Muscle layer of duodenum (tissue), 2 donors: ENCODE results near the gene FNIP2.
A peak's percentile ranks its signal among the peaks of the same experiment; 100 is the strongest.
"Not testable (repeated sequence)": the region's sequence is repeated elsewhere in the genome, so short reads cannot be mapped to it uniquely, and the experiment has no call there.

Source experiments
- H3K27ac ChIP-seq: one replicate; pipeline ENCODE4 v1.7.0; 2013; ENCODE audit warnings: mild to moderate bottlenecking, low read length
- H3K27me3 ChIP-seq: one replicate; pipeline ENCODE4 v1.7.0; 2013; ENCODE audit warnings: low read depth, mild to moderate bottlenecking, control low read depth, low read length
- H3K36me3 ChIP-seq, 2 donors: one replicate each; pipeline ENCODE4 v1.7.0; 2013; ENCODE audit warnings: low read length in 2 of 2, control low read depth in 1 of 2, mild to moderate bottlenecking in 1 of 2; ENCODE audit not compliant: insufficient read depth in 2 of 2, control insufficient read depth in 1 of 2
- H3K4me1 ChIP-seq, 2 donors: one replicate each; pipeline ENCODE4 v1.7.0; 2013; ENCODE audit warnings: low read length in 2 of 2, mild to moderate bottlenecking in 2 of 2, control low read depth in 1 of 2, moderate library complexity in 1 of 2; ENCODE audit not compliant: insufficient read depth in 2 of 2, control insufficient read depth in 1 of 2
- H3K4me3 ChIP-seq, 2 donors: one replicate each; pipeline ENCODE4 v1.7.0; 2013; ENCODE audit warnings: low read length in 2 of 2, low read depth in 1 of 2, mild to moderate bottlenecking in 1 of 2
- H3K9me3 ChIP-seq, 2 donors: one replicate each; pipeline ENCODE4 v1.7.0; 2013; ENCODE audit warnings: low read length in 2 of 2, control low read depth in 1 of 2, mild to moderate bottlenecking in 1 of 2; ENCODE audit not compliant: control insufficient read depth in 1 of 2
- donor health status: healthy.

FNIP2 gene

DNA sequence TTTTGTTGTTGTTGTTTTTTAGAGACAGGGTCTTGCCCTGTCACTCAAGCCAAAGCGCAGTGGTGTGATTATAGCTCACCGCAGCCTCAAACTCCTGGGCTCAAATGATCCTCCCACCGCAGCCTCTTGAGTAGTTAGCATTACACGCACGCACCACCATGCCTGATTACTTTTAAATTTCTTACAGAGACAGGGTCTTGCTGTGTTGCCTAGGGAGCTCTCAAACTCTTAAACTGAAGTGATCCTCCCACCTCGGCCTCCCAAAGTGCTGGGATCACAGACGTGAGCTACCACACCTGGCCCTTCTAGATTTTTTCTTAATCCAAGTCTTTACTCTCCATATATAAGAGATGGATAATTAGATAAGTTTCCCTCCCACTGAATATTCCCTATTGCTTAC lies 29.2 kb downstream of the FNIP2 start:
- Histone ChIP-seq H3K27me3 (no peaks in the 10 kb centered on the region), H3K4me1 (peaks cover 0 to 8% of the 10 kb centered on the region in 2 donors), H3K36me3 (no peaks in the 10 kb centered on the region), H3K4me3 (no peak overlapping the region), H3K9me3 (no peaks in the 10 kb centered on the region), H3K27ac (no peak overlapping the region)

DNA sequence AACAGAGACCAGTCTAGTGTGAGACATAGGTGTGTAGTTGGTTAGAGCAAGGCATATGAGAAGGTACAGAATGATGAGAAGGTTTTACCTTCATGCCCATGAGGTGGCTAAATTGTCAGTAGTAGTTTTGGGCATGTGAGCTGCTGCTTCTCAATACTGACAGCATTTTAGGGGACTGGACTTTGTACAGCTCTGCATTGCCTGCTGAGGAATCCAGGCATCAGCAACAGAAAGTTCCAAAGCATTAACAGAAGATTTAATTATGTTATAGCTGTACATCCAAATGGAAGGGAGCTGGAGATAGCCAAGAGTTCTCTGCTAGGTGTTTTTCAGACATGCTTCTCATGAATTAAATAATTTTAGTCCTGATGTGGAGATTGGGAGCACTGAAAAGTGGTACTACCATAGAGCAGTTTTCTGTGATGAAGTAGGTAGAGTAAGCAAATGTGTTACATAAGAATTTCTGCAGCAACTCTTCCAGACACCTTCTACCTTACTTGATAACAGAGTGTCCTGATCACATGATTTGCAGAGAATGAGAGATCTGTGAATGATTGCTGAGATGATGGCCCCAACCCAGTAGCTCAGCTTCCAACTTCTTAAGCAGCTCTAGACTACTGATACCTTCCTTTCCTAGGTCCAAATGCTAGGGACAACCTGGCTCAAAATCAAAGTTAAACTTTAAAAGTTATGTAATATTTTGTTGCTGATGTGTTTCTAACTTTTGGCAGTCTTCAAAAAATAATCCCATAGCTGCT lies 30.4 kb downstream of the FNIP2 start:
- H3K36me3 ChIP-seq = no peaks in the 10 kb centered on the region
- H3K27me3 ChIP-seq = no peaks in the 10 kb centered on the region
- H3K9me3 ChIP-seq = no peaks in the 10 kb centered on the region
- H3K4me1 ChIP-seq = peaks cover 0 to 8% of the 10 kb centered on the region in 2 donors
- no peak overlapping the region for H3K27ac ChIP-seq
- H3K4me3 ChIP-seq = no peak overlapping the region

DNA sequence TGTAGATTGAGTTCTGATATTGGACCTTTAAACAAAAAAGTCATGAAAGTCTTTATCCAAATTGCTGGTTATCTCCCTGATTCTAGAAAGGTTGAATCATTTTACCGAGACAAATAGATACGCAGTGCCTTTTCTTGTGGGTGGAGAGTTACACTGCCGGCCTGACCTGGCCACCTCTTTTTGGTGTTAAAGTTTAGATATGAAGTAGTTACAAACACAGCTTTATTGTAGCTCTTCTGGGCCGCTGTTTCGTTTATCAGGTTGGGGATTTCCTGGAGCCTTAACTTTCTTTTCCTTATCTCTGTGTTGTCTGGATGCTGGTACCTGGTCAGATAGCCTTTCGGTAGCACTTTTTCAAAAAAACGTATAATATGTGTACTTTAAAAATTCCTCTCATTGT lies 31.0 kb downstream of the FNIP2 start:
- peaks cover 0 to 10% of the 10 kb centered on the region in 2 donors for H3K4me1 ChIP-seq
- H3K9me3 ChIP-seq = no peaks in the 10 kb centered on the region
- no peaks in the 10 kb centered on the region for H3K27me3 ChIP-seq
- no peaks in the 10 kb centered on the region for H3K36me3 ChIP-seq
- no peak overlapping the region for H3K4me3 ChIP-seq
- H3K27ac ChIP-seq = no peak overlapping the region

DNA sequence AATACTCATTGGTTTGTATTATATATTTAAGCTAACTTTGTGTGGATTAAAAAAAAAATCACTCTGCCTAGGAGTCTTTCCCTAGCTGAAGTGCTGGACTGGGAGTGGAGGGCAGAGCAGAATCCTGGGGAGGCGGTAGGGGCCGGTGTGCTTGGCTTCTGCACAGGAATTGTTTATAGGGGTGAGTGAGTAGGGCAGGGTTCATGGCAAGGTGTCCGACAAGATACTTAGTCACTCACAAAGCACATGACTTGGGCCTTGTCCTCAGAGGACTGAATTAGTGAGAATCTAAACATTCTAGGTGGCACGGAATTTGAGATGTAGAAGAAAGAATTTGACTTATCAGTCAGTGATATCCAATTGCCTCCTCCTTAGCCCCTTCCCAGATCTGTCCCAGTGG lies 32.2 kb downstream of the FNIP2 start:
- Histone ChIP-seq H3K4me3 (no peak overlapping the region), H3K4me1 (peaks cover 0 to 21% of the 10 kb centered on the region in 2 donors), H3K27me3 (no peaks in the 10 kb centered on the region), H3K9me3 (no peaks in the 10 kb centered on the region), H3K36me3 (no peaks in the 10 kb centered on the region), H3K27ac (no peak overlapping the region)

DNA sequence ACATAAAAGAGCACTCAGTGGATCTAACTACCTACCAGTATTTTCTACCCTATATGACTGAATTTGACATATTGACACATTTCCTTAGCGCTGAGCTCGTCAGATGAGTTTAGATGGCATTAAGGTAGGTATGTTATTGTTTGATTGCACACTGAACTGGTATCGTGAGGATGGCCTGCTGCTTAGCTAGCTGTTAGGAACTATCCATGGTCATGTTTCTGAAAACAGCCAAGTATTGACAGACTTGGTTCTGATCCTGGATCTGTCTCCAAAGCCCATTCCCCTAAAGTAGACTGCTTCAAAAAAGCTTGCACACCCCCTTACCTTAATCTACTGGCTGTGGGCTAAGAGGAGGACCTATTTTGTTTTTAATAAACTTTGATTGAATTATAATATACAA lies 32.9 kb downstream of the FNIP2 start:
- Histone ChIP-seq H3K27ac (no peak overlapping the region), H3K36me3 (no peaks in the 10 kb centered on the region), H3K9me3 (no peaks in the 10 kb centered on the region), H3K4me1 (peaks cover 0 to 22% of the 10 kb centered on the region in 2 donors), H3K4me3 (no peak overlapping the region), H3K27me3 (no peaks in the 10 kb centered on the region)

DNA sequence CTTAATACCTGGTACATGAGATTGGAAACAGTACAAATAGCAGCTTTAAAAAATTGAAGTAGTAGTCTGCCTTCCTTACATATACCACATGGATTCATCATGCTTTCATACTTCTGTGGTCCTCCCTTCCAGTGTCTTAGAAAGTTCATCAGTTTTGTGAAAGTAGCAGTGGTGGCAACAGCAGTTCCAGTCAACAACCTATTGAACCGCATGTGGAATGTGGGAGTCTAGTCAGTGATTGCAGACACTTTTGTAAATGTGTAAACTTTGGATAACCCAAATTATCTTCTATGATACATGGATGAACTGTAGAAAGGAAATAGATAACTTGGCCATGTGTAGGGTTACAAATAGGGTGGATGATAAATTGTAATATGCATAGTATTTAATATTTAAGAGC lies 34.1 kb downstream of the FNIP2 start:
- Histone ChIP-seq H3K9me3 (no peaks in the 10 kb centered on the region), H3K27me3 (no peaks in the 10 kb centered on the region), H3K27ac (no peak overlapping the region), H3K4me1 (peaks cover 0 to 22% of the 10 kb centered on the region in 2 donors), H3K36me3 (no peaks in the 10 kb centered on the region), H3K4me3 (no peak overlapping the region)

DNA sequence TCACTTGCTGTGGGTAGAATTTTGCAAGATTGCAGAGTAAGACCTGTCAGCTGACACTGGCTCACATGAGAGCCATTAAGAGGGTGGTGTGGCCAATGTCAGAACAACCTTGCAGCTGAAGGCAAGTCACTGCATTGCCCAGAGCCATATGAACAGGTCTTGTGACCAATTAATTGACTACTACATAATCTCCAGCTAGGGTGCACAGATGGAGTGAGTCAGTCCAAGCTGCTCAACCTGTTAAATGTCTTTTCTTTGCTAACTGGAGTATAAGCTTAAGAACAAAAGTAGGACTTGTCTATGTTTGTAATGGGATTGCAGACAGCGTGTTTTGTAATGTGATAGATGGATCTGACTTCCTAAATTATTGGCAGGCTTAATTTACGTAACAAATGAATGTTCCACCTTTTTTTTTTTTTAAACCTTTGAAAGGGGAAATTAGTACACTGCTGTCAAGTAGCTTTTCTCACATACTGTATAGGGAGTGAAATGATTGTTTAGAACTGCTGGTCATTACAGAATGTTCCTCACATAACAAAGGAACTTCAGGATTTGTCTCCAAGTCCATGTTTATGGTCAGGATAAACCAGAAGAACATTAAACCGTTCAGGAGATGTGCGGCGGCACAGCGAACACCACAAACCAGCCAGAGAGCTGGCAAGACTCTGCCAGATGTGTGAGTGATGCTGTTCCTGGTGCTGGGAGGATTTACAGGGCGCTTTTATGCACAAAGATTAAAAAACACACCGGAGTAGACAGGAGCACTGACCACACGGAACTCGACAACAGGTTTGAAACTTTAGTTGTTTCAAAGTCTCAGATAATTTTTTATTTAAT lies 37.0 kb downstream of the FNIP2 start:
- Histone ChIP-seq H3K4me3 (no peak overlapping the region), H3K27ac (no peak overlapping the region), H3K27me3 (no peaks in the 10 kb centered on the region), H3K36me3 (no peaks in the 10 kb centered on the region), H3K4me1 (peaks cover 14 to 29% of the 10 kb centered on the region in 2 donors), H3K9me3 (no peaks in the 10 kb centered on the region)

DNA sequence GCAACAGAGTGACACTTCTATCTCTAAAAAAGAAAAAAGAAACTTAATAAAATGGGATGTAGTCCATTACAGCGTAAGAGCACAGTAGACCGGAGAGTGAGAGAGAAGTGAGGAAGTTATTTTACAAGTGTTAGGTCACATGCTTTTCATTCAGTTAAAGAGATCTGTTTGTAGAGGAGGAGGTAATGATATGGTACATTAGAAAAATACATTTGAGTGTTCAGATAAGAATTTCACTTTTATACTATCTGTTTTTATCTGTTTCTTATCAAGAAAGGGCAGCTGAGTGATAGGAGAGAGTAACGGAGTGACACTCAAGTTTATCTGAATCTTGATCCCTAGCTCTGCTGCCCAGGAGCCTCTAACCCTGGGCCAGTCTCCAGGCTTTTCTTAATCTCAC lies 38.9 kb downstream of the FNIP2 start:
- Histone ChIP-seq H3K9me3 (no peaks in the 10 kb centered on the region), H3K4me1 (peaks cover 18 to 32% of the 10 kb centered on the region in 2 donors), H3K27ac (no peak overlapping the region), H3K4me3 (no peak overlapping the region), H3K27me3 (no peaks in the 10 kb centered on the region), H3K36me3 (no peaks in the 10 kb centered on the region)

DNA sequence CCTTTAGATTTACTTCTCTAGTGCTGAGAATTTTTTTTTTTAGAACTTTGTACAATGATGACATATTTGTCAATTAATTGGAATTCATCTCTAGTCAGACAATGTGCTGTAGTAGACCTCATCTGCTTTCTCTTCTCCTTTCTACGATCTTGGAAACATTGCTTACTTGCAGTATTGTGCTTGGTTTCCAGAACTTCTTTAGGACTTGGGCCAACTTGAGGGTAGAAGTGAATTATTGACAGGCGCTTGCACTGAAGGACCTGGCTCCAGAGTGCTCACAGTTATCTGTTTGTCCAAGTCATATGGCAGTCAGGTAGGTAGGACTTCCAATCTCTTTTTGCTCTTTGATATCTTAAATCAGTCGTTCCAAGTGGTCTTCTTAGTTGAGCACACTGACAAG lies 39.6 kb downstream of the FNIP2 start:
- Histone ChIP-seq H3K9me3 (no peaks in the 10 kb centered on the region), H3K4me1 (peaks cover 18 to 32% of the 10 kb centered on the region in 2 donors), H3K4me3 (no peak overlapping the region), H3K27me3 (no peaks in the 10 kb centered on the region), H3K36me3 (no peaks in the 10 kb centered on the region), H3K27ac (no peak overlapping the region)

DNA sequence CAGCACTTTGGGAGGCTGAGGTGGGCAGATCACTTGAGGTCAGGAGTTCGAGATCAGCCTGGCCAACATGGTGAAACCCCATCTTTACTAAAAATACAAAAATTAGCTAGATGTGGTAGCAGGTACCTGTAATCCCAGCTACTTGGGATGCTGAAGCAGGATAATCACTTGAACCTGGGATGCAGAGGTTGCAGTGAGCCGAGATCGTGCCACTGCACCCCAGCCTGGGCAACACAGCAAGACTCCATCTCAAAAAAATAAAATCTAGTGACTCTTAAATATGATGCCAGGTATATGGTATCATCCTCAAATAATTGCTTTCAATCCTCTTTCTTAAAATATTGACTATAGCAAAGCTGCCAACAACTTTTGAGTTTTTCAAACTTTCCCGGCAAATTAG lies 40.4 kb downstream of the FNIP2 start:
- H3K36me3 ChIP-seq, H3K4me3 ChIP-seq, H3K27me3 ChIP-seq, H3K9me3 ChIP-seq: not testable (repeated sequence)
- H3K27ac ChIP-seq = peak overlapping the region; percentile 92
- H3K4me1 ChIP-seq = peaks cover 20 to 32% of the 10 kb centered on the region in 2 donors

DNA sequence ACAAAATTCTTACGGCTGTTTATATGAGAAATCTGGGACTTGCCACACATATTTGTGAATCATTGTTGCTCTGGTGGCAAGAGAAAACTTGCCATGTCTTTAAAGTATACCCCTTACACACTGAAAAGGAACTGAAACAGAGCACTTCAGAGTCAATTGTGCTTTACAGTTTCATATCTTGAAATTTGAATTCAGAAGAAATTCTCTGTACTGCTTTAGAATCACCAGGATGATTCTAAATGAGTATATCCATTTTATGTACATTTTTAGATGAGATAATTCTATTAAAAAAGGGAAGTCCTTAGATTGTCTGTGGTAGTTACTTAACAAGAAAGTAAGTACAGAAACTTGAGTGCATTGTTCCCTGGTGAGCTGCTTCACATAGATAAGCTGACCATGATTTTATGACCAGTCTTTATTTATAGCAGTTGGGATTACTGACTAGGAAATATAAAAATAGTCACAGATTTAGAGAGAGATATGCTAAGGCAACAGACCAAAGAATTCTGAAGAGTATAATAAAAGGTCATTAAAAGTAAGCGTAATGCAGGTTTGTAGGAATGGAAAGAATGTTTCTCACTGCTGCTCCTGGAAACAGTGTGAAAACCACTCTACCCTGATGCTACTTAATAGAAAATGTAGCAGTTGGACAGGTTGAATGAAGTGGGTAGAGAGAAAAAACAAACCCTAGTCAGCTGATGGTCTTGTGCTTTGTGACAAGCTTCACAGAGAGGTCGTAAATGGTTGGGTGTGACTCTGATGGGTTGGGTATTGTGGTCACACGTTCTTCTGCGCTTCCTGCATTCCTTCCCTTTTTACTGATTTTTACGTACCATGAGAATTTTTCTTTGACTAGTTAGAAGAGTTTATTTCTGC lies 41.0 kb downstream of the FNIP2 start:
- H3K4me1 ChIP-seq = peaks cover 22 to 31% of the 10 kb centered on the region in 2 donors
- H3K36me3 ChIP-seq = no peaks in the 10 kb centered on the region
- H3K9me3 ChIP-seq = no peaks in the 10 kb centered on the region
- peak overlapping the region in 1 of 2 donors; percentile 17 for H3K4me3 ChIP-seq
- peak overlapping the region; percentile 92 for H3K27ac ChIP-seq
- H3K27me3 ChIP-seq = no peaks in the 10 kb centered on the region
